Measurements from ENCODE around the gene RPS21. TPM values are rescaled to one million over a fixed set of nuclear protein-coding genes. Genes with fewer than 3 reads are reported as not detected.

Gene RPS21
- total and polyA plus RNA-seq, 2 experiments from 2014 or later, result 639 to 1,039 TPM

- no peaks in the 10 kb centered on the region for H3K9me3 ChIP-seq (ENCODE audit: low read depth)
- no peak overlapping the region for H3K4me2 ChIP-seq (ENCODE audit: unreplicated experiment)
- H3K36me3 ChIP-seq (ENCODE audit: low read depth), result no peaks in the 10 kb centered on the region
- H3K4me3 ChIP-seq, result no peak overlapping the region
- no peaks in the 10 kb centered on the region for H4K20me1 ChIP-seq (ENCODE audit: insufficient read depth)
- WGBS, 2 experiments (ENCODE audit: low coverage in 1 of 2, low lambda C conversion rate in 2 of 2, missing lambda C conversion rate in 2 of 2), result 86 to 87% methylated on average over 25 to 27 of the region's 27 CpGs
- no peaks in the 10 kb centered on the region for H3K4me1 ChIP-seq (ENCODE audit: insufficient read depth)
- H2AFZ ChIP-seq, result no peak overlapping the region
- no peak overlapping the region for H3K27ac ChIP-seq
- H3K9ac ChIP-seq, result no peak overlapping the region
- no peak for TF ChIP-seq EZH2 (IDR thresholded peaks at IDR 0.05; ENCODE audit: insufficient read depth, poor library complexity, severe bottlenecking)
- TF ChIP-seq EZH2phosphoT487 (IDR thresholded peaks at IDR 0.05; ENCODE audit: insufficient read depth, low read depth), result no peak
- H3K27me3 ChIP-seq (replicated peaks; ENCODE audit: insufficient read depth), result no peaks in the 10 kb centered on the region
- in situ Hi-C loops (cut with MboI), result loop anchor here (25.0 kb wide), 1 partner anchor 383 kb away; no protein-coding TSS in a partner anchor
- DNase-seq, result no peak
- no peaks in the 10 kb centered on the region for H3K79me2 ChIP-seq (ENCODE audit: insufficient read depth)
- 0 out of 2 replicates have a peak, but pooled peaks cover under 1% of the 10 kb centered on the region for H3F3A ChIP-seq (ENCODE audit: insufficient read depth)
- H3K9me2 ChIP-seq (ENCODE audit: insufficient read depth), result no peaks in the 10 kb centered on the region
Observed at GRCh38 chr20:62395311-62396242, 8.7 kb downstream of the RPS21 start.

- Histone ChIP-seq H4K20me1 (ENCODE audit: insufficient read depth) (no peaks in the 10 kb centered on the region), H3K9me3 (ENCODE audit: low read depth) (no peaks in the 10 kb centered on the region), H3K4me3 (no peak overlapping the region), H3K4me1 (ENCODE audit: insufficient read depth) (no peaks in the 10 kb centered on the region), H3K79me2 (ENCODE audit: insufficient read depth) (no peaks in the 10 kb centered on the region), H3K4me2 (ENCODE audit: unreplicated experiment) (no peak overlapping the region), H3K27me3 (replicated peaks; ENCODE audit: insufficient read depth) (no peaks in the 10 kb centered on the region), H3K27ac (no peak overlapping the region), H2AFZ (no peak overlapping the region), H3F3A (ENCODE audit: insufficient read depth) (no peaks in the 10 kb centered on the region), H3K36me3 (ENCODE audit: low read depth) (no peaks in the 10 kb centered on the region), H3K9me2 (ENCODE audit: insufficient read depth) (no peaks in the 10 kb centered on the region), H3K9ac (no peak overlapping the region)
- no peak for DNase-seq
- WGBS, 2 experiments (ENCODE audit: low coverage in 1 of 2, low lambda C conversion rate in 2 of 2, missing lambda C conversion rate in 2 of 2), result 85 to 88% methylated on average over 32 to 34 of the region's 35 CpGs
- in situ Hi-C loops (cut with MboI), result loop anchor here (25.0 kb wide), 1 partner anchor 384 kb away; no protein-coding TSS in a partner anchor
- no peak for TF ChIP-seq EZH2phosphoT487 (IDR thresholded peaks at IDR 0.05; ENCODE audit: insufficient read depth, low read depth)
- no peak for TF ChIP-seq EZH2 (IDR thresholded peaks at IDR 0.05; ENCODE audit: insufficient read depth, poor library complexity, severe bottlenecking)
Observed at GRCh38 chr20:62396367-62397239, 9.7 kb downstream of the RPS21 start.

GRCh38 chr20:62398120-62398821, 11.4 kb downstream of the RPS21 start:
- Histone ChIP-seq H3K9me3 (ENCODE audit: low read depth) (no peaks in the 10 kb centered on the region), H2AFZ (no peak overlapping the region), H3K4me3 (no peak overlapping the region), H3F3A (ENCODE audit: insufficient read depth) (no peaks in the 10 kb centered on the region), H3K27ac (no peak overlapping the region), H3K27me3 (replicated peaks; ENCODE audit: insufficient read depth) (no peaks in the 10 kb centered on the region), H3K36me3 (ENCODE audit: low read depth) (no peaks in the 10 kb centered on the region), H3K9me2 (ENCODE audit: insufficient read depth) (no peaks in the 10 kb centered on the region), H3K79me2 (ENCODE audit: insufficient read depth) (no peaks in the 10 kb centered on the region), H3K4me1 (ENCODE audit: insufficient read depth) (no peaks in the 10 kb centered on the region), H3K4me2 (ENCODE audit: unreplicated experiment) (no peak overlapping the region), H4K20me1 (ENCODE audit: insufficient read depth) (no peaks in the 10 kb centered on the region), H3K9ac (no peak overlapping the region)
- TF ChIP-seq EZH2 (IDR thresholded peaks at IDR 0.05; ENCODE audit: insufficient read depth, poor library complexity, severe bottlenecking) (no peak), EZH2phosphoT487 (IDR thresholded peaks at IDR 0.05; ENCODE audit: insufficient read depth, low read depth) (no peak)
- 87 to 95% methylated on average over 13 to 19 of the region's 19 CpGs for WGBS, 2 experiments (ENCODE audit: low coverage in 1 of 2, low lambda C conversion rate in 2 of 2, missing lambda C conversion rate in 2 of 2)
- no peak for DNase-seq
- in situ Hi-C loops (cut with MboI), result loop anchor here (25.0 kb wide), 1 partner anchor 386 kb away; no protein-coding TSS in a partner anchor

- Histone ChIP-seq H3K9me3 (ENCODE audit: low read depth) (no peaks in the 10 kb centered on the region), H2AFZ (no peak overlapping the region), H3K9me2 (ENCODE audit: insufficient read depth) (no peaks in the 10 kb centered on the region), H3K4me2 (ENCODE audit: unreplicated experiment) (no peak overlapping the region), H3K4me3 (no peak overlapping the region), H3K27me3 (replicated peaks; ENCODE audit: insufficient read depth) (no peaks in the 10 kb centered on the region), H3K9ac (no peak overlapping the region), H3K4me1 (ENCODE audit: insufficient read depth) (no peaks in the 10 kb centered on the region), H3K79me2 (ENCODE audit: insufficient read depth) (no peaks in the 10 kb centered on the region), H4K20me1 (ENCODE audit: insufficient read depth) (no peaks in the 10 kb centered on the region), H3K36me3 (ENCODE audit: low read depth) (no peaks in the 10 kb centered on the region), H3F3A (ENCODE audit: insufficient read depth) (no peaks in the 10 kb centered on the region), H3K27ac (no peak overlapping the region)
- 87 to 91% methylated on average over 6 to 7 of the region's 7 CpGs for WGBS, 2 experiments (ENCODE audit: low coverage in 1 of 2, low lambda C conversion rate in 2 of 2, missing lambda C conversion rate in 2 of 2)
- in situ Hi-C loops (cut with MboI), result no loop called here
- TF ChIP-seq EZH2 (IDR thresholded peaks at IDR 0.05; ENCODE audit: insufficient read depth, poor library complexity, severe bottlenecking) (no peak), EZH2phosphoT487 (IDR thresholded peaks at IDR 0.05; ENCODE audit: insufficient read depth, low read depth) (no peak)
- DNase-seq, result no peak
Observed at GRCh38 chr20:62400021-62400420, 13.1 kb downstream of the RPS21 start.

Data from GM23248 (cell line).